GM18498 (cell line): Measurements from ENCODE around the gene ENOX2.
"Not testable (repeated sequence)": the region's sequence is repeated elsewhere in the genome, so short reads cannot be mapped to it uniquely, and the experiment has no call there.

ENCODE experiments used
- ATAC-seq: cut with Tn5 transposase; IDR thresholded peaks from one replicate; pipeline ENCODE4 v1.9.1; 2021; ENCODE audit warnings: mild to moderate bottlenecking, moderate library complexity; ENCODE audit not compliant: unreplicated experiment

Gene ENOX2

GRCh38 chrX:130829526-130830515, 73.2 kb downstream of the ENOX2 start:
- no peak for ATAC-seq

- ATAC-seq, result no peak
Observed at GRCh38 chrX:130828641-130829040, 74.4 kb downstream of the ENOX2 start.

- ATAC-seq, result no peak
Observed at GRCh38 chrX:130827648-130828047, 75.4 kb downstream of the ENOX2 start.

GRCh38 chrX:130826249-130826648, 76.8 kb downstream of the ENOX2 start:
- ATAC-seq, result no peak

GRCh38 chrX:130825525-130825924, 77.5 kb downstream of the ENOX2 start:
- ATAC-seq, result no peak

- ATAC-seq, result not testable (repeated sequence)
Observed at GRCh38 chrX:130819367-130819766, 83.6 kb downstream of the ENOX2 start.

- not testable (repeated sequence) for ATAC-seq
Observed at GRCh38 chrX:130813932-130814331, 89.1 kb downstream of the ENOX2 start.

- ATAC-seq, result no peak
Observed at GRCh38 chrX:130810561-130810960, 92.4 kb downstream of the ENOX2 start.

- no peak for ATAC-seq
Observed at GRCh38 chrX:130805903-130806302, 97.1 kb downstream of the ENOX2 start.

GRCh38 chrX:130803537-130803936, 99.5 kb downstream of the ENOX2 start:
- no peak for ATAC-seq

- ATAC-seq, result no peak
Observed at GRCh38 chrX:130801901-130802300, 101.1 kb downstream of the ENOX2 start.

- no peak for ATAC-seq
Observed at GRCh38 chrX:130799393-130799792, 103.6 kb downstream of the ENOX2 start.

GRCh38 chrX:130793975-130794374, 109.0 kb downstream of the ENOX2 start:
- ATAC-seq, result no peak

- ATAC-seq, result not testable (repeated sequence)
Observed at GRCh38 chrX:130791870-130792269, 111.1 kb downstream of the ENOX2 start.

GRCh38 chrX:130789793-130790192, 113.2 kb downstream of the ENOX2 start:
- no peak for ATAC-seq

- no peak for ATAC-seq
Observed at GRCh38 chrX:130788786-130789581, 114.0 kb downstream of the ENOX2 start.

GRCh38 chrX:130786030-130786429, 117.0 kb downstream of the ENOX2 start:
- no peak for ATAC-seq

GRCh38 chrX:130778773-130779172, 124.2 kb downstream of the ENOX2 start:
- no peak for ATAC-seq

- no peak for ATAC-seq
Observed at GRCh38 chrX:130775849-130776248, 127.2 kb downstream of the ENOX2 start.

- ATAC-seq, result no peak
Observed at GRCh38 chrX:130772776-130773143, 130.2 kb downstream of the ENOX2 start.

GRCh38 chrX:130772105-130772775, 130.8 kb downstream of the ENOX2 start:
- ATAC-seq, result no peak
